ENCODE measurements around the gene GLRA3. TPM values are rescaled to one million over a fixed set of nuclear protein-coding genes. Genes with fewer than 3 reads are reported as not detected.

GLRA3 gene
- total and polyA plus RNA-seq, 2 experiments from 2014 or later, result 0.03 to 0.19 TPM

DNA sequence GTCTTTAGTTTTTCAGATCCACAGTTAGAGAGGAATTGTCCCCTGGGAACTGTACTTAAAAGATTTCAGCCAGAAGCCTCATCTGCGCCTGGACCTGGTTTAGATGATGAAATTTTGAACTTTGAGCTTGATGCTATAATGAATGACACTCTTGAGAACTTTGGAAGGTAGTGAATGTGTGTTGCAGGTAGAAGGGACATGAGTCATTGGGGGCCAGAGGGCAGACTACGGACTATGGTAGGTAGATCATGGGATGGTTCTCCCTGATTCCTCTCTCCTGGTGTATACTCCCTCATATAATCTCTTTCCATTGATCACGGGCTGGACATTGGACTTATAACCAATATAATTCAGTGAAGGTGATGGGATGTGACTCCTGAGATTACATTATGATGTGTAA is 38.9 kb upstream of the GLRA3 start:
- no peak for DNase-seq (ENCODE audit: low spot score)
- no peak overlapping the region for H3K4me3 Mint-ChIP-seq
- no peaks in the 10 kb centered on the region for H3F3A ChIP-seq (replicated peaks; ENCODE audit: low read depth)
- no peak for TF ChIP-seq ZNF331 (CRISPR knock-in tag; IDR thresholded peaks at IDR 0.05; ENCODE audit: low read depth)
- no peak for TF ChIP-seq JUNB (IDR thresholded peaks at IDR 0.05; ENCODE audit: unreplicated experiment)
- no peaks in the 10 kb centered on the region for H3K27me3 ChIP-seq (ENCODE audit: insufficient read depth)
- no peak overlapping the region for H3K4me3 ChIP-seq
- H3K79me2 ChIP-seq (replicated peaks; ENCODE audit: insufficient read depth), result no peaks in the 10 kb centered on the region
- H3K9me2 ChIP-seq (ENCODE audit: insufficient read depth), result 0 out of 2 replicates have a peak, but pooled peaks cover 24% of the 10 kb centered on the region
- H2AFZ ChIP-seq, result no peak overlapping the region
- H3K4me2 ChIP-seq, result no peak overlapping the region
- H3K4me1 Mint-ChIP-seq, result peaks cover 5% of the 10 kb centered on the region; the same call in 1 of the 3 replicates
- no peaks in the 10 kb centered on the region for H3K36me3 ChIP-seq (ENCODE audit: insufficient read depth)
- H3K27ac ChIP-seq (ENCODE audit: low read depth), result no peak overlapping the region
- H3K27ac Mint-ChIP-seq, result no peak overlapping the region
- no peaks in the 10 kb centered on the region for H3K27me3 Mint-ChIP-seq (ENCODE audit: insufficient read depth, low read depth, poor library complexity)
- H3K9me3 Mint-ChIP-seq, result no peaks in the 10 kb centered on the region
- no peak for ATAC-seq
- no peaks in the 10 kb centered on the region for H3K36me3 Mint-ChIP-seq (ENCODE audit: low read depth)
- H4K20me1 ChIP-seq (replicated peaks; ENCODE audit: insufficient read depth), result no peaks in the 10 kb centered on the region
- no peaks in the 10 kb centered on the region for H3K4me1 ChIP-seq (ENCODE audit: insufficient read depth)

- ATAC-seq (no peak), DNase-seq (ENCODE audit: low spot score) (no peak)
- Mint-ChIP-seq H3K9me3 (no peaks in the 10 kb centered on the region), H3K36me3 (ENCODE audit: low read depth) (no peaks in the 10 kb centered on the region), H3K4me3 (no peak overlapping the region), H3K27ac (no peak overlapping the region), H3K27me3 (ENCODE audit: insufficient read depth, low read depth, poor library complexity) (peaks cover 2% of the 10 kb centered on the region), H3K4me1 (peaks cover under 1% of the 10 kb centered on the region; the same call in 1 of the 3 replicates)
- Histone ChIP-seq H3K36me3 (ENCODE audit: insufficient read depth) (no peaks in the 10 kb centered on the region), H3K27ac (ENCODE audit: low read depth) (no peak overlapping the region), H3K27me3 (ENCODE audit: insufficient read depth) (no peaks in the 10 kb centered on the region), H3K4me2 (no peak overlapping the region), H3K4me3 (no peak overlapping the region), H4K20me1 (replicated peaks; ENCODE audit: insufficient read depth) (no peaks in the 10 kb centered on the region), H3K4me1 (ENCODE audit: insufficient read depth) (no peaks in the 10 kb centered on the region), H2AFZ (no peak overlapping the region), H3K79me2 (replicated peaks; ENCODE audit: insufficient read depth) (no peaks in the 10 kb centered on the region), H3K9me2 (ENCODE audit: insufficient read depth) (0 out of 2 replicates have a peak, but pooled peaks cover 24% of the 10 kb centered on the region), H3F3A (replicated peaks; ENCODE audit: low read depth) (no peaks in the 10 kb centered on the region)
- TF ChIP-seq NANOG (IDR thresholded peaks at IDR 0.05; ENCODE audit: borderline replicate concordance) (no peak), ZNF331 (CRISPR knock-in tag; IDR thresholded peaks at IDR 0.05; ENCODE audit: low read depth) (no peak), REST (IDR thresholded peaks at IDR 0.05; ENCODE audit: unreplicated experiment) (no peak), JUNB (IDR thresholded peaks at IDR 0.05; ENCODE audit: unreplicated experiment) (no peak), ETS1 (IDR thresholded peaks at IDR 0.05) (no peak), POLR2AphosphoS5 (IDR thresholded peaks at IDR 0.05; ENCODE audit: low read depth) (no peak), STAT1 (IDR thresholded peaks at IDR 0.05; ENCODE audit: unreplicated experiment) (no peak), EZH2 (IDR thresholded peaks at IDR 0.05; ENCODE audit: low read depth, unreplicated experiment) (no peak)
- TF ChIP-seq, protein P1, sequence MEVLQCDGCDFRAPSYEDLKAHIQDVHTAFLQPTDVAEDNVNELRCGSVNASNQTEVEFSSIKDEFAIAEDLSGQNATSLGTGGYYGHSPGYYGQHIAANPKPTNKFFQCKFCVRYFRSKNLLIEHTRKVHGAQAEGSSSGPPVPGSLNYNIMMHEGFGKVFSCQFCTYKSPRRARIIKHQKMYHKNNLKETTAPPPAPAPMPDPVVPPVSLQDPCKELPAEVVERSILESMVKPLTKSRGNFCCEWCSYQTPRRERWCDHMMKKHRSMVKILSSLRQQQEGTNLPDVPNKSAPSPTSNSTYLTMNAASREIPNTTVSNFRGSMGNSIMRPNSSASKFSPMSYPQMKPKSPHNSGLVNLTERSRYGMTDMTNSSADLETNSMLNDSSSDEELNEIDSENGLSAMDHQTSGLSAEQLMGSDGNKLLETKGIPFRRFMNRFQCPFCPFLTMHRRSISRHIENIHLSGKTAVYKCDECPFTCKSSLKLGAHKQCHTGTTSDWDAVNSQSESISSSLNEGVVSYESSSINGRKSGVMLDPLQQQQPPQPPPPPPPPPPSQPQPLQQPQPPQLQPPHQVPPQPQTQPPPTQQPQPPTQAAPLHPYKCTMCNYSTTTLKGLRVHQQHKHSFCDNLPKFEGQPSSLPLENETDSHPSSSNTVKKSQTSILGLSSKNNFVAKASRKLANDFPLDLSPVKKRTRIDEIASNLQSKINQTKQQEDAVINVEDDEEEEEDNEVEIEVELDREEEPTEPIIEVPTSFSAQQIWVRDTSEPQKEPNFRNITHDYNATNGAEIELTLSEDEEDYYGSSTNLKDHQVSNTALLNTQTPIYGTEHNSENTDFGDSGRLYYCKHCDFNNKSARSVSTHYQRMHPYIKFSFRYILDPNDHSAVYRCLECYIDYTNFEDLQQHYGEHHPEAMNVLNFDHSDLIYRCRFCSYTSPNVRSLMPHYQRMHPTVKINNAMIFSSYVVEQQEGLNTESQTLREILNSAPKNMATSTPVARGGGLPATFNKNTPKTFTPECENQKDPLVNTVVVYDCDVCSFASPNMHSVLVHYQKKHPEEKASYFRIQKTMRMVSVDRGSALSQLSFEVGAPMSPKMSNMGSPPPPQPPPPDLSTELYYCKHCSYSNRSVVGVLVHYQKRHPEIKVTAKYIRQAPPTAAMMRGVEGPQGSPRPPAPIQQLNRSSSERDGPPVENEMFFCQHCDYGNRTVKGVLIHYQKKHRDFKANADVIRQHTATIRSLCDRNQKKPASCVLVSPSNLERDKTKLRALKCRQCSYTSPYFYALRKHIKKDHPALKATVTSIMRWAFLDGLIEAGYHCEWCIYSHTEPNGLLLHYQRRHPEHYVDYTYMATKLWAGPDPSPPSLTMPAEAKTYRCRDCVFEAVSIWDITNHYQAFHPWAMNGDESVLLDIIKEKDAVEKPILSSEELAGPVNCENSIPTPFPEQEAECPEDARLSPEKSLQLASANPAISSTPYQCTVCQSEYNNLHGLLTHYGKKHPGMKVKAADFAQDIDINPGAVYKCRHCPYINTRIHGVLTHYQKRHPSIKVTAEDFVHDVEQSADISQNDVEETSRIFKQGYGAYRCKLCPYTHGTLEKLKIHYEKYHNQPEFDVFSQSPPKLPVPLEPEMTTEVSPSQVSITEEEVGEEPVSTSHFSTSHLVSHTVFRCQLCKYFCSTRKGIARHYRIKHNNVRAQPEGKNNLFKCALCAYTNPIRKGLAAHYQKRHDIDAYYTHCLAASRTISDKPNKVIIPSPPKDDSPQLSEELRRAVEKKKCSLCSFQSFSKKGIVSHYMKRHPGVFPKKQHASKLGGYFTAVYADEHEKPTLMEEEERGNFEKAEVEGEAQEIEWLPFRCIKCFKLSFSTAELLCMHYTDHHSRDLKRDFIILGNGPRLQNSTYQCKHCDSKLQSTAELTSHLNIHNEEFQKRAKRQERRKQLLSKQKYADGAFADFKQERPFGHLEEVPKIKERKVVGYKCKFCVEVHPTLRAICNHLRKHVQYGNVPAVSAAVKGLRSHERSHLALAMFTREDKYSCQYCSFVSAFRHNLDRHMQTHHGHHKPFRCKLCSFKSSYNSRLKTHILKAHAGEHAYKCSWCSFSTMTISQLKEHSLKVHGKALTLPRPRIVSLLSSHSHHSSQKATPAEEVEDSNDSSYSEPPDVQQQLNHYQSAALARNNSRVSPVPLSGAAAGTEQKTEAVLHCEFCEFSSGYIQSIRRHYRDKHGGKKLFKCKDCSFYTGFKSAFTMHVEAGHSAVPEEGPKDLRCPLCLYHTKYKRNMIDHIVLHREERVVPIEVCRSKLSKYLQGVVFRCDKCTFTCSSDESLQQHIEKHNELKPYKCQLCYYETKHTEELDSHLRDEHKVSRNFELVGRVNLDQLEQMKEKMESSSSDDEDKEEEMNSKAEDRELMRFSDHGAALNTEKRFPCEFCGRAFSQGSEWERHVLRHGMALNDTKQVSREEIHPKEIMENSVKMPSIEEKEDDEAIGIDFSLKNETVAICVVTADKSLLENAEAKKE (CRISPR knock-in tag; IDR thresholded peaks at IDR 0.05), result no peak
Observed at GRCh38 chr4:174865418-174865985, 36.5 kb upstream of the GLRA3 start.

Data from GM23338 (cell line).